Measurements from ENCODE around the gene SSTR5. TPM values are rescaled to one million over a fixed set of nuclear protein-coding genes. Genes with fewer than 3 reads are reported as not detected.
"Not testable (repeated sequence)": the region's sequence is repeated elsewhere in the genome, so short reads cannot be mapped to it uniquely, and the experiment has no call there.

The SSTR5 gene
- polyA plus RNA-seq, 10 donors, result 0.12 to 0.15 TPM; not detected in 8

- no peak for DNase-seq
These were observed 18.4 kb downstream of the SSTR5 start for GRCh38 chr16:1090620-1091587.

- DNase-seq, result no peak
These were observed 19.5 kb downstream of the SSTR5 start for GRCh38 chr16:1091992-1092552.

- DNase-seq, result not testable (repeated sequence)
These were observed 20.2 kb downstream of the SSTR5 start for GRCh38 chr16:1092685-1093283.

GRCh38 chr16:1093284-1094123 is 21.0 kb downstream of the SSTR5 start:
- peak in 1 of 3 donors; percentile 54 for DNase-seq

GRCh38 chr16:1094124-1094479 is 21.6 kb downstream of the SSTR5 start:
- DNase-seq, result no peak

GRCh38 chr16:1094601-1095449 is 22.3 kb downstream of the SSTR5 start:
- no peak for DNase-seq

- no peak for DNase-seq
These were observed 23.1 kb downstream of the SSTR5 start for GRCh38 chr16:1095450-1096168.

- DNase-seq, result peak in 1 of 3 donors; percentile 40
These were observed 23.9 kb downstream of the SSTR5 start, which contains the start of gene C1QTNF8 for GRCh38 chr16:1096169-1097082. Gene C1QTNF8 (minus strand): TSS chr16:1096244. CDS start chr16:1094922, 1,322 bp downstream.

- DNase-seq, result no peak
These were observed 24.6 kb downstream of the SSTR5 start for GRCh38 chr16:1097156-1097555.

GRCh38 chr16:1097800-1098199 is 25.3 kb downstream of the SSTR5 start:
- no peak for DNase-seq

GRCh38 chr16:1098266-1098991 is 25.9 kb downstream of the SSTR5 start:
- no peak for DNase-seq

GRCh38 chr16:1099189-1100083 is 26.9 kb downstream of the SSTR5 start:
- DNase-seq, result no peak

GRCh38 chr16:1100084-1100800 is 27.7 kb downstream of the SSTR5 start:
- DNase-seq, result no peak

GRCh38 chr16:1101133-1101532 is 28.6 kb downstream of the SSTR5 start:
- DNase-seq, result no peak

- DNase-seq, result no peak
These were observed 29.2 kb downstream of the SSTR5 start for GRCh38 chr16:1101573-1102332.

GRCh38 chr16:1102333-1102700 is 29.8 kb downstream of the SSTR5 start:
- no peak for DNase-seq
